Stimulated activated CD8-positive, alpha-beta memory T cell treated with anti-CD3 and anti-CD28 coated beads, Interleukin-2, amount 100 ng/mL, for 48 hours (primary cell): ENCODE measurements around the gene ZBTB16.

Source experiments
- DNase-seq, 2 donors: peaks; one replicate each; pipeline ENCODE4 v3.0.0-alpha.2; 2020; ENCODE audit warnings: low read depth in 2 of 2

The ZBTB16 gene

DNA sequence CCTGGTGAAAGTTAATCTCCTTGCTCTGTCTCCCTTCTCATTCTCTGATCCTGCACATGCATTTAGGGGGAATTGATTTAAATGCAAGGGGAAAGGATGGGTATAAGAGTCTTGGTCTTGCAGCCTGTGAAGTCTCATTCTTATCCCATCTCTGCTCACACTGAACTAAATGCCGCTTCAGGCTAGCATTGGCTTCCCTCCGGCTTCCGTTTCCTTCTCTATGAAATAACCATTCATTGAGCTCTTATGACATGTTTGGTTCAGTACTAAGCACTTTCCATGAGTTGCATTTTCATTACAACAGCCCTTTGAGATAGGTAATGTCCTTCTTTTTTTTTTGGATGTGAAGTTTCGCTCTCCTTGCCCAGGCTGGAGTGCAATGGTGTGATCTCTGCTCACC is 5.6 kb downstream of the ZBTB16 start:
- no peak for DNase-seq

DNA sequence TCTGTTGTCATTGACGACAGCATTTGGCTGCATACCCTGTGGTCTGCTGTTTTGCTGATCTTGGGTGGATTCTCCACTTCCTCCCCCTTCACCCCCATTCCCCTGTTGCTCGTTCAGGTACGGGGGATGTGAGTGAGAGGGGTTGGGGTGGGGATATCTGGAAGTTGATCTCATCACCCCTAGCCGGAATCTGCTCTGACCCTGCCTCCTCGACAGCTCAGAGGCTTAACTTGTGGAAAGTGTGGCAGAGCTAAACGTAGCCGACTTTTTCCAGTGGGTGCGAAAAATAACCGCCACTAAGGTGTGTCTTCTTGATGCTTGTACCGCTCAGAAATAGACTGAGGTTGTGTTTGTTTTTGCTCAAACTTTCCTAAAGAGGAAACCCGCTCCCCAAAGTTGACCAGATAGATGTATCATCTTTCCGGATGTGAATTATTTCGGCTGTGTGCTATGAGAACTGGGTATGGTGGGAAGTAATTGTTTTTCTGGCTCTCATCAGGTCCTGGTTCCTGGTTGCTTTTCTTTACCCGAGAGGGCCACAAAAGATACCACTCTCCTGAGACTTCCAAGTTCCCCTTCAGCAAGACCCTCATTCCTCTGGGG is 6.6 kb downstream of the ZBTB16 start:
- DNase-seq: no peak

- no peak for DNase-seq
Measured at GRCh38 chr11:114068327-114068726, 8.8 kb downstream of the ZBTB16 start.

- DNase-seq: no peak
Measured at GRCh38 chr11:114070464-114071139, 11.1 kb downstream of the ZBTB16 start.

DNA sequence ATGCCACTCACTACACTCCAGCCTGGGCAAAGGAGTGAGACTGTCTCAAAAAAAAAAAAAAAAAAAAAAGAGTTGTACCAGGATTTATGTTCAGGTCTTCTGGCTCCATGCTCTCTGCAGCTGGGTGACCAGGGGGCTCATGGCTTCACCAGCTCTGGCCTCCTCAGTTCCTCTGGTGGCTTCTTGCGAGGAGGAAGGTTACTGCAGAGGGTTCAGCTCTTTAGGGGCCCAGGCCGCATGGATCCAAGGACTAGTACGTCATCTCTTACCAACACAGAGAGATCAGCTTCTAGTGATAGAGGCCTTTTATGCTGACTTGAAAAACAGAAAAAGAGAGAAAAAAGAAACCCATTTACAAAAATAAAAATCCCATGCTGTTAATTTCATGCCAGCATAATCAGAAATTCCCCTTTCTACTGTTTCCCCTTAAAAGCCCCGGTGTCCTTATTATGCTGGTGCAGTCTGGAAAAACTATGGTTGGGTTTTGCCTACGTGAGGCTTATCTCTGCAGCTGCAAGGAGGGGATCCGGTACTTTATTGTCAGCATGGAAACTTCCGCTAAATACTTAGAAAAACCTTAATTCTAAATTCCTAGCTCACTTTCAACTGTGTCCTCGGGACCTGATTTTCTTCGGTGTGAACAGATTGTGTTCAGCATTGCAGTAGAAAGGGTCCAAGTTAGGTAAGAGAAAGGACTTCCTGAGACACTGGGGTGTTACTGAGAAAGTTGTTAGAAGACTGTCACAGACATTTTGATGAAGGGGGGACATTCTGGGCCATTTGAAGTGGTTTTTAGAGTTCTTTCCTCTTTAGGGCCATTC is 13.7 kb downstream of the ZBTB16 start:
- DNase-seq: no peak

- DNase-seq: no peak
Measured at GRCh38 chr11:114073828-114074381, 14.4 kb downstream of the ZBTB16 start.

- no peak for DNase-seq
Measured at GRCh38 chr11:114074546-114075343, 15.2 kb downstream of the ZBTB16 start.

DNA sequence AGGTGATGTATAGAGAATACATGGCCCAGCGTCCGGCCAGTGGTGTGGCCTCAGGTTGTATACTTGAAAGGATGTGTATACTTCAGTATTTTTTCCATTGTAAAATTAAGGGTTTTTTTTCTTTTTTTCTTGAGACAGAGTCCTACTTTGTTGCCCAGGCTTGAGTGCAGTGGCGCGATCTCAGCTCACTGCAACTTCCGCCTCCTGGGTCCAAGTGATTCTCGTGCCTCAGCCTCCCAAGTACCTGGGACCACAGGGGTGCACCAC is 15.8 kb downstream of the ZBTB16 start:
- no peak for DNase-seq

- no peak for DNase-seq
Measured at GRCh38 chr11:114075891-114076441, 16.5 kb downstream of the ZBTB16 start.

DNA sequence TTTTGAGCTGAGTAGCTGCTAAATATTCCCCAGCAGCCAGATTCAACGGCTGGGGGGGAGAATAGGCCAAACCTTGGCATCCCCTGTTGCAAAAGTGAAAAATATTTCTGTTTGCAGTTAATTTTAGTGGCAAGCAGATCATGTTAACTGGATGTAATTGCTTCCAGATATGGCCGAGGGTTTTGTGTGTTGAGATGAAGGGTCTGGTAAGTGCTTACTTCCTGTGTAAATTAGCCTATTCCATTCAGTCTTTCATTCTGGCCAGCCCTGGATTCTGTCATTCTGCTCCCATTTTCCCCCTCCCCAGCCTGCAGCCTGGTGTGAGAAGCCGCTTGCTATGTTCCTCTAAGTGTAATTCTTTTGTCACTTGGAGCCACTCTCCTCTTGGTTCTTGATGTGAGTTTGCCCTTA is 17.4 kb downstream of the ZBTB16 start:
- no peak for DNase-seq

DNA sequence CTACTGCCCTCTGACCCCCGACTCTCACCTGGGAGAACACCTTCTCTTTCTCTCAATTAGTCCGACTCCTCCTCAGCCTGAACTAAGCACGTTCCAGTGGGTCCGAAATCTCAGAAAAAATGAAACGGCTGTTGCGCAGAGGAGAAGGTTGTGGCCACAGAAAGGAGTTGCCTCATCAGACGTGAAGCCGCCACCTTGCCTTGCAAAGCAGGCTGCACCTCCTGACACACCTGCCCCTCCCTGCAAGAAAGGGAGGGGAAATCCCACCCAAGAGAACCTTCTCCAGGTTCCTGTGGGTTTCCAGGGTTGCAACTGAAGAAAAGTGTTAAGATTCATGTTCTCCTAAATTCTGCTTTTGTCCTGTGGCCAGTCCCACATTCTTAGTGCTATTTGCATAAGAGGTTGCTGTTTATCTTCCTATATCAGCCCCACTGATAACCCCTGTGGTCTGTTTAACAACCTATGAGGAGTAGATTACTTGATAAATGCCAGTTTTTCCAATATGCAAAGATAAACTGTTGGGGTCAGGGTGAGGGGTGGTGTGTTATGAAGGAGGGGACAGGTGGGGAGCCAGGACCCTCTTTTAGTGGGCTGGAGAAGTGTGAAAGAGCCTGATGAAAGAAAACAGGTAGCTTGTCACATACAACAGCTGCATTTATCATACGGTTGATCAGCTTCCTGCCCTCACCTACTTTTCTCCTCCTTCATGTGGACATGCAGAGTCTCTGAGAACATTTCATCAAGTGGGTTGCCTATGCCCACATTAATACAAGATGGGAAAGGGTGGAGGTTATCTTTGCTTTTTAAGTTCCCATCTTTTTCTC is 18.2 kb downstream of the ZBTB16 start:
- no peak for DNase-seq

GRCh38 chr11:114078423-114078822 is 18.9 kb downstream of the ZBTB16 start:
- no peak for DNase-seq

DNA sequence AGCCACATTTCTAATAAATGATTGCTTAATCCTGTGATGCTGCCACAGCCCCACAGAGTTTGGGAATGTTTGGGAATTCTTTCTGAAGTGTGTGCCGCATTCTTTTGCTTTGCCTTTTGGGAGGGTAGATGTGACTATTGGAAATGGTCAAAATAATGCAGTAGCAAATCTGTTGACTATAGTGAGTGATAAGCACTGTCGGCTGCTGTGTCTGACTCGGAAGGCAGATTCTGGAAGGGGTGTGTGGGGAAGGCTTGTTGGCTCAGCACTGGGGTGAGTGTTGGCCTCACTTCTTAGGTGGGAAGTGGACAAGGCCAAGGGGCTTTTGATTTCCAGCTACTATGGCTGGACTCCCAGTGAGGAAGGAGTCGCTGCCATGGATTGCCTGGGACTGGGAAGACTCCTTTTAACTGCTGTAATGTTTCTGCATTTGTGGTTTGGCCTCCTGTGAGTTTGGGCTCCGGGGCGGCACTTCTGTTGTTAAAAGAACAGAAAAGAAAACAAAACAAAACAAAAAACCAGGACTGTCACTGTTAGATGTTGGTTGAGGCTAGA is 20.1 kb downstream of the ZBTB16 start:
- no peak for DNase-seq

DNA sequence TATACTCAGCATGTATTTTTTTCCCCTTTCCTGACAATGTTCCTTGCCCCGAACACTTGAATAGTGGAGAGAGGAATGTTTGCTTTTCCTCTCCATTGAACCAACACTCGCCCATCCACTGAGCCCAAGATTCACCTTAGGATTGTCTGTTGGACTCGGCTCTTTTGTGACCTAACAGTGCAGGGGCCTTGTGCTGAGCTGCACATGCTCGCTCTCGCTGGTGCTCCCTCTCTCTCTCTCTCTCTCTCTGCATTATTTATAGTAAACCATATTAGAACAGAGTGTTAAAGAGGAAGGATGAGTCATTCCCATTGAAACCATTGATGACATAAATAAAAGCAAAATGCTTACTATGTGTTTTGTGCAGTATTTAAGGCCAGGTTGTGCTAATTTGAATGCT is 20.7 kb downstream of the ZBTB16 start:
- no peak for DNase-seq

- DNase-seq: no peak
Measured at GRCh38 chr11:114080769-114081168, 21.3 kb downstream of the ZBTB16 start.

GRCh38 chr11:114081641-114082414 is 22.3 kb downstream of the ZBTB16 start:
- no peak for DNase-seq

- DNase-seq: no peak
Measured at GRCh38 chr11:114082415-114082748, 22.9 kb downstream of the ZBTB16 start.

DNA sequence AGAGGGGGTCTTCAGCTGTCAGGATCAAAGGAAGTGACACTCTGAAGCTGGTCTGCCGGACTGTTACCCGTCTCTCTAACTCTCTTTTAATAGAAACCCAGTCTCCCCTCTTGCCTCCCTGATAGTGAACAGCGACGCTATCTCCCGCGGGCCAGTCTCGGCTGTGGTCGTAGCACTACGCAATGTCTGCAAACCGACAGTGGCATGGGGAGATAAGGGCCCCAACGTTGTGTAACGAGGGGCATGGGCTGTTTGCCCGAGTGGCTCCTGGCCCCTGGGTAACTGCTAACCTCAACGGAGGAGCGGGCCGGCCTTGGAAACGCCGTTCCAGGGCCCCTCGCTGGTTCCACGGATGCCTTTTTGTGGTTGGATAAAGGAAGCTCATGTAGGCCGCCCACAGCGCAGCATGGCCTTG is 23.3 kb downstream of the ZBTB16 start:
- no peak for DNase-seq

DNA sequence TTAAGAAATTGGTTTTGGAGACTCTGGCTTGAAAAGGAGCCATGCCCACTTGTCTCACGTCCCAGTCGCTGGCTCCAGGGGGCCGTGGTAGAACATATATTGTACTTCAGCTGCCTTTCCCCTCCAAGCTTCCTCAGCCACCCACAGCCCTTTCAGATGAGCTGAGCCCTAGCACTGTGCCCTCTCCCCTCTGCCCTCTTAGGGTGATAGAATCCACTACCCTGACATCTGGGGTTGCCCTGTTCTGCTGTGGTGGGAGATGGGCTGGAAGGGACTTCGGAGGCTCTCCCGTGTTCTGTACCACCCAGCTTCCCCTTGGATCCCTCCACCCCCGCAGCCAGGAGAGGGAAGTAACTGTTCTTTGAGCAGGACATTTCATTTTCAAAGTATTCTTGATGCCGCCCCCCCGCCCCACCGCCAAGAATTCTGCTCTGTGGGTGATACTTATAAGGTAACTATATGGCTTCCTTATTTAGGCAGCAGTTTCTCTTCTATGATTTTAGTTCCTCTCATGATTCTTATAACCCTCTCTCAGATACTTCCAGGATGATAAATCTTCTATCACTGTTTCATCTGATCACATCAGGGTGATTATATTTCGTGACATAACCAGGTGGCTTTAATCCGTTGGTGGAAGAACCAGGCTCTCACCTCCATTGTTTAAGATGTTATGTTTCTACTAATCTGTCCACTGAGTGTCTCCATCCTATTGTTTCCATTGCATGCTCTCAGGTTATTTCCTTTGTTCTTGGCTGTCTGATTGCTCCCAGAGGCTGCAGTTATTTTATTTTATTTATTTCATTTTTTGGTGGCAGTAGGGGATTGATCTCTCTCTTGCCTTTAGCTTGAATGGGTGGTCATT is 24.1 kb downstream of the ZBTB16 start:
- no peak for DNase-seq
